ENCODE measurements around the gene GNG12. TPM values are rescaled to one million over a fixed set of nuclear protein-coding genes. Genes with fewer than 3 reads are reported as not detected.
"Not testable (repeated sequence)": the region's sequence is repeated elsewhere in the genome, so short reads cannot be mapped to it uniquely, and the experiment has no call there.

The GNG12 gene
- total and polyA plus RNA-seq, 4 donors = 61.3 to 157 (median 78.5) TPM

DNA sequence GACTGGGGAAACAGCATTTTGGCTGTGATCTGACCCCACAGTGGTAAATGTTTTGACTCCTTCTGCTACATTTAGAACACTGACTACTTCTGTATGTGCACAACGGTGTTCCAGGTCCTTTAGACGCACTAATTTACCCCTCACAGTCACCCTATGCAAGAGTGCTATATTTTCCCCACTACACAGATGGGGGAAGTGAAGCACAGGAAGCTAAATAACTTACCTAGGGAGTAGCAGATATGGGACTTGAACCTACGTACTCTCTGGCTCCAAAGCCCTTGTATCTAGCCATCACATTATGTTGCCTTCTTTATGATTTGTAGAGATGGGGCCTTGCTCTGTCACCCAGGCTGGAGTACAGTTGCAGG is 99.0 kb downstream of the GNG12 start:
- Histone ChIP-seq H3K4me3 (ENCODE audit: low read depth, low read length) (no peak overlapping the region), H3K36me3 (ENCODE audit: control insufficient read depth, insufficient read depth, low read length) (no peaks in the 10 kb centered on the region), H3K4me1 (ENCODE audit: control insufficient read depth, insufficient read depth, low read length) (peaks cover 18% of the 10 kb centered on the region), H3K27me3 (ENCODE audit: control insufficient read depth, insufficient read depth, low read length) (no peaks in the 10 kb centered on the region), H3K27ac (ENCODE audit: low read depth, low read length) (no peak overlapping the region), H3K9me3 (ENCODE audit: control insufficient read depth, insufficient read depth, low read length) (no peaks in the 10 kb centered on the region)
- no peak for DNase-seq (ENCODE audit: low read depth in 4 of 6, low spot score in 6 of 6)
- no CpG with 5 or more reads among the region's 3 CpGs for WGBS (ENCODE audit: insufficient coverage)

DNA sequence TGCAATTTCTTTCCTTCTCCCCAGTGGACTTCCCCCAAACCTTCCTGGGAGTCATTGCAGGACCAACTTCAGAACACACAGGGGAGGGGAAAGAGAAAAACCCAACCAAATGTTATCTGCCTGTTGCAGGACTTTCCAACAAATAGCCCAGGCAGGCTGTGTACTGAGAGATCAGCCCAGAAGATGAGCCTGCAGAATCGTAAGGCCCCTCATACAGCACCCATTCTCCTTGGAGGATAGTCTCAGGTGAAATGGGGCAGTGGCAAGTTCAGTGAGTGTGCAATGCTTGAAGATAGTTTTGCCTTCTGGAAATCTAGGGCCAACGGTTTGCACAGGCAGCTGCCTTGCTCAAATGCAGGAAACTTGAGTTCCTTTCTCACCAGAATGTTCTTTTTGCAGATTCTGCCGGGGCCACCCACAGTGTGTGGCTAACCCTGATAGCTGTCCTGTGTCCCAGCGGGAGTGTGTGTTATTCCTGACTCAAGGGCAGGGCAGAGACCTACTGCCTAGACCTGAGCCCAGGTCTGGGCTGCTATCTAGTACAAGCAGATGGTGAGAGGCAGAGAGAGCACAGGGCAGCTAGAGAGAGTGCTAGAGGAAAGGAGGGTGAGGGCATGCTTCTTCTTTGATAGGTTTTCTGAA is 99.5 kb downstream of the GNG12 start:
- H3K27ac ChIP-seq (ENCODE audit: low read depth, low read length) = no peak overlapping the region
- peaks cover 18% of the 10 kb centered on the region for H3K4me1 ChIP-seq (ENCODE audit: control insufficient read depth, insufficient read depth, low read length)
- H3K9me3 ChIP-seq (ENCODE audit: control insufficient read depth, insufficient read depth, low read length) = no peaks in the 10 kb centered on the region
- H3K27me3 ChIP-seq (ENCODE audit: control insufficient read depth, insufficient read depth, low read length) = no peaks in the 10 kb centered on the region
- DNase-seq (ENCODE audit: low read depth in 4 of 6, low spot score in 6 of 6) = no peak
- no peaks in the 10 kb centered on the region for H3K36me3 ChIP-seq (ENCODE audit: control insufficient read depth, insufficient read depth, low read length)
- no peak overlapping the region for H3K4me3 ChIP-seq (ENCODE audit: low read depth, low read length)
- WGBS (ENCODE audit: insufficient coverage) = 60% methylated on average over 3 of the region's 4 CpGs

DNA sequence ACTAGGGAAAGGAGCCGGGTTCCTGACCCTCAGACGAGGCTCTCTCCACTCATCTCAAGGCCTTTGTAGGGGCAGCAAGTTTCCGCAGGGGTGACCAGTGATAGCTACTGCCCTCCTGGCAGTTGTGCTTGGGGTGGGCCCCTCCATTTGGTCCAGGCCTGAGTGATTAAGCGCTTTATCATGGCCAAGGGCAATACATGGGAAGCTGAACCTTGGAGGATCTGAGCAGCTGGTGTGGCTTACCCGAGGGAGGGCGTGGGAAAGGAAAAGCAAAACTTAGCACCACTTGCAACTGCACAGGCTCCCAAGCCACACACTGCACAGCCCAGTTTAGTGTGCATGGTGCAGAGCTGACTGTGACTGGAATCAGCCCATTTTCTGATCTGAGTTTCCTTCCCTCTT is 100.5 kb downstream of the GNG12 start:
- no peaks in the 10 kb centered on the region for H3K9me3 ChIP-seq (ENCODE audit: control insufficient read depth, insufficient read depth, low read length)
- H3K36me3 ChIP-seq (ENCODE audit: control insufficient read depth, insufficient read depth, low read length) = no peaks in the 10 kb centered on the region
- peak overlapping the region; percentile 4 for H3K27ac ChIP-seq (ENCODE audit: low read depth, low read length)
- WGBS (ENCODE audit: insufficient coverage) = 94% methylated on average over 5 of the region's 6 CpGs
- no peak overlapping the region for H3K4me3 ChIP-seq (ENCODE audit: low read depth, low read length)
- H3K4me1 ChIP-seq (ENCODE audit: control insufficient read depth, insufficient read depth, low read length) = peaks cover 15% of the 10 kb centered on the region
- no peaks in the 10 kb centered on the region for H3K27me3 ChIP-seq (ENCODE audit: control insufficient read depth, insufficient read depth, low read length)
- peak in 1 of 6 donors; percentile 25 for DNase-seq (ENCODE audit: low read depth in 4 of 6, low spot score in 6 of 6)

DNA sequence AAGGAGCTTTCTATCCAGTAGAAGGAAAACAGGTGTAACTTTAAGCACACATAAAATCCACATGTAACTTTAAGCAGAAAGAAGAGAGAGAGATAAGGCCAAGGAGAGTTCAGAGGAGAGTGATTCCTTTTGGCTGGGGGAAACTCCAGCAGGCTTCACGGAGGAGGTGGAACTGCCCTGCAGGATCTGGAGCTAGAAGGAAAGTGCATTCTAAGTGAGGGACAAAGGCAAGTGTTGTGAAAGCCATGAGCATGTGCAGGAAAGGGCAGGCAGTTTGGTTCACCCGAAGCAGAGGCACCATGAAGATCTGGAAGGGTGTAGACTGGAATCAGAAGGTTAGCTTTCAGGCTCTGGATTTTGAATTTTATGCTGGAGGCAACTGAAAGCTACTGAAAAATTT is 101.9 kb downstream of the GNG12 start:
- Histone ChIP-seq H3K27ac (ENCODE audit: low read depth, low read length) (no peak overlapping the region), H3K4me3 (ENCODE audit: low read depth, low read length) (no peak overlapping the region), H3K27me3 (ENCODE audit: control insufficient read depth, insufficient read depth, low read length) (no peaks in the 10 kb centered on the region), H3K4me1 (ENCODE audit: control insufficient read depth, insufficient read depth, low read length) (peaks cover 12% of the 10 kb centered on the region), H3K9me3 (ENCODE audit: control insufficient read depth, insufficient read depth, low read length) (no peaks in the 10 kb centered on the region), H3K36me3 (ENCODE audit: control insufficient read depth, insufficient read depth, low read length) (no peaks in the 10 kb centered on the region)
- 74% methylated on average over 2 of the region's 2 CpGs for WGBS (ENCODE audit: insufficient coverage)
- DNase-seq (ENCODE audit: low read depth in 4 of 6, low spot score in 6 of 6) = no peak

DNA sequence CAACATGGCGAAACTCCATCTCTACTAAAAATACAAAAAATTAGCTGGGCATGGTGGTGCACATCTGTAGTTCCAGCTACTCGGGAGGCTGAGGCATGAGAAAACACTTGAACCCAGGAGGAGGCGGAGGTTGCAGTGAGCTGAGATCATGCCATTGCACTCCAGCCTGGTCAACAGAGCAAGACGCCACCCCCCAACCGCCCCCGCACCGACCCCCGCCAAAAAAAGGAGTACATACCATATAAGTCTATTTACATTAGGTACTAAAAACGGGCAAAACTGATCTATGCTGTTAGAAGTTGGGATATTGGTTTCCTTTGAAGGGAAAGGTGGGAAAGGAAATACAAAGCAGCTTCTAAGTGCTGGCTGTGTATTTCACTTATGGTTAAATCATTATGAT is 103.0 kb downstream of the GNG12 start:
- not testable (repeated sequence) for H3K27ac ChIP-seq (ENCODE audit: low read depth, low read length); H3K9me3 ChIP-seq (ENCODE audit: control insufficient read depth, insufficient read depth, low read length); H3K36me3 ChIP-seq (ENCODE audit: control insufficient read depth, insufficient read depth, low read length); DNase-seq (ENCODE audit: low read depth in 4 of 6, low spot score in 6 of 6); H3K27me3 ChIP-seq (ENCODE audit: control insufficient read depth, insufficient read depth, low read length); H3K4me3 ChIP-seq (ENCODE audit: low read depth, low read length); H3K4me1 ChIP-seq (ENCODE audit: control insufficient read depth, insufficient read depth, low read length)
- 95% methylated on average over 3 of the region's 9 CpGs for WGBS (ENCODE audit: insufficient coverage)

DNA sequence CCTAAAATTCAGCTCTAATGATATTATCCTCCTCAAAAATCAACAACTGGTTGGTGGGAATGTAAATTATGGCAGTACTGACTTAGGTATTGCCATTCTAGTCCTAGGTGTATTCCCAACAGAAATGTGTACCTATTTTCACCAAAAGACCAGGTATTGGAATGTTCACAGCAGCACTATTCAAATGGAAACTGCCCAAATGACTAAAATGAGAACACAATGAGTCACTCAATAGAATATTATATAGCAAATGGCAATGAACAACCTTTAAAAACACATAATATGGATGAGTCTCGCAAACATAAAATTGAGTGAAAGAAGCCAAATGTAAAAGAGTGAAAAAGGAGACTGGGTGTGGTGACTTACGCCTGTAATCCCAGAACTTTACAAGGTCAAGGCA is 103.4 kb downstream of the GNG12 start:
- H3K27me3 ChIP-seq (ENCODE audit: control insufficient read depth, insufficient read depth, low read length) = no peaks in the 10 kb centered on the region

DNA sequence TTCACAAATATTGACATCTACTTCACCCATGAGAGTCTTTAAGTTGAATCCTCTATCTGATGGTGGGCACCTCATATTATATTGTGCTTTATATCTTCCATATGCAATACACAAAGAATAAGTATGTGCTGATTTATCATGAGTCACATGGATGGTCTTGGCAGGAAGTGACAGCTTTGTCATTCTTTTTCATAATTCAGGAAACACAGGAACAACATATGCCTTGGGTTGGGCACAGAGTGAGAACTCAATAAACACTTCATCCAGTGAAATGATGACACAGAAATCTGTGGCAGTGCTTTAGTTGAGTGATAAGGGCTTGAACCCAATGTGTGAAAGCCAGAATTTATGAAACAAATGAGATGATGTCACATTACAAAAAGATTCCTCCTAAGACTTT is 107.0 kb downstream of the GNG12 start:
- Histone ChIP-seq H3K36me3 (ENCODE audit: control insufficient read depth, insufficient read depth, low read length) (no peaks in the 10 kb centered on the region), H3K9me3 (ENCODE audit: control insufficient read depth, insufficient read depth, low read length) (no peaks in the 10 kb centered on the region), H3K4me1 (ENCODE audit: control insufficient read depth, insufficient read depth, low read length) (peaks cover 3% of the 10 kb centered on the region), H3K27me3 (ENCODE audit: control insufficient read depth, insufficient read depth, low read length) (no peaks in the 10 kb centered on the region), H3K4me3 (ENCODE audit: low read depth, low read length) (no peak overlapping the region), H3K27ac (ENCODE audit: low read depth, low read length) (no peak overlapping the region)
- DNase-seq (ENCODE audit: low read depth in 4 of 6, low spot score in 6 of 6) = no peak

More for the DNA sequence above, 103.4 kb downstream of the GNG12 start:
- peaks cover 5% of the 10 kb centered on the region for H3K4me1 ChIP-seq (ENCODE audit: control insufficient read depth, insufficient read depth, low read length)
- no peak for DNase-seq (ENCODE audit: low read depth in 4 of 6, low spot score in 6 of 6)
- no peak overlapping the region for H3K27ac ChIP-seq (ENCODE audit: low read depth, low read length)
- no peaks in the 10 kb centered on the region for H3K9me3 ChIP-seq (ENCODE audit: control insufficient read depth, insufficient read depth, low read length)
- no peak overlapping the region for H3K4me3 ChIP-seq (ENCODE audit: low read depth, low read length)
- WGBS (ENCODE audit: insufficient coverage) = no CpG with 5 or more reads among the region's 2 CpGs
- no peaks in the 10 kb centered on the region for H3K36me3 ChIP-seq (ENCODE audit: control insufficient read depth, insufficient read depth, low read length)

DNA sequence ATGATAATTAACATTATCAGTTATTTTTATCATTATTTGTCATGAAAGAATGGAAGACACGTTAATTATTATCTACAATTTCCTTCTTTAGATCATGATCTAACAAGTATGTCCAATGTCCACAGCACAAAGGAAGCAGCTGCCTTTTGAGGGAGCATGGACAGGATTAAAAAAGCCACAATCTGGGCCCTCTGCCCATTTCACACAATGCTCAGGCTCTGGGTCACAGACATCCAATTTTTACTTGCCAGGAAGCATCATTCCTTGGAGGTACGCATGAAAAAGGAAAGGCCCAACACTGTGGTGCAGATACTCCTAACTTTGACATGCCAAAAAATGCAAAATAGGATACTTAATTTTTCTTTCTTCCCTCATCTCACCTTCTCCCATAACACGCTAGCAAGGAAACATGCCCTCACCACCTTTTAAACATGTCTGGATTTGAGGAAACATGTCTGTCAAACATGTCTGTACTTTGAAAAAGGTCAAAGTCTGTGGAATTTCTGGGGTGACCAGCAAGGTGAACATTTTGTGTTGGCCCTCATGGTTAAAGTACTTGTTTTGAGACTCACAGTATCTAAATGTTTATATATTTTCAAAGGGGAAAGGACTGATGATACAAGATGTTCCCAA is 108.2 kb downstream of the GNG12 start:
- no peak overlapping the region for H3K27ac ChIP-seq (ENCODE audit: low read depth, low read length)
- H3K36me3 ChIP-seq (ENCODE audit: control insufficient read depth, insufficient read depth, low read length) = no peaks in the 10 kb centered on the region
- no peaks in the 10 kb centered on the region for H3K9me3 ChIP-seq (ENCODE audit: control insufficient read depth, insufficient read depth, low read length)
- H3K4me3 ChIP-seq (ENCODE audit: low read depth, low read length) = no peak overlapping the region
- DNase-seq (ENCODE audit: low read depth in 4 of 6, low spot score in 6 of 6) = peak in 4 of 6 donors; percentile 38 to 72 (median 54)
- peaks cover 3% of the 10 kb centered on the region for H3K4me1 ChIP-seq (ENCODE audit: control insufficient read depth, insufficient read depth, low read length)
- WGBS (ENCODE audit: insufficient coverage) = 50% methylated on average over 1 of the region's 3 CpGs
- H3K27me3 ChIP-seq (ENCODE audit: control insufficient read depth, insufficient read depth, low read length) = no peaks in the 10 kb centered on the region

DNA sequence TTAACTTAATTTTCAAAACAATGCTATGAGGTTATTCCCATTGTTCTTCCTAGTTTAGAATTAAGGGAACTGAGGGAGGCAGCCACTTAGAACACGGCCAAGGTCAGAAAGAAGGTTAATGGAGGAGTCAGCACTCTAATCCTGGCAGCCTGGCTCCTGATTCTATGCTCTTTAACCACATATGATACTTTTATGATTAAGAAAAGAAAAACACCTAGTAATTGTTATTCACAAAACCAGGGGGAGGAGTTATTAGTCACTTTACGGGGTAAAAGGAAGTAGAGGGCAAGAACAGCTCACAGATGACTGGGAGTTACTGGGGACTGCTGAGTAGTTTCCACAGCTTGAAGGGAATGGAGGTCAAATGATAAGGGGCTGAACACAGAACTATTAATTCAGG is 109.6 kb downstream of the GNG12 start:
- no peak for DNase-seq (ENCODE audit: low read depth in 4 of 6, low spot score in 6 of 6)
- no peak overlapping the region for H3K27ac ChIP-seq (ENCODE audit: low read depth, low read length)
- peaks cover 3% of the 10 kb centered on the region for H3K4me1 ChIP-seq (ENCODE audit: control insufficient read depth, insufficient read depth, low read length)
- no peaks in the 10 kb centered on the region for H3K36me3 ChIP-seq (ENCODE audit: control insufficient read depth, insufficient read depth, low read length)
- WGBS (ENCODE audit: insufficient coverage) = 100% methylated on average over 1 of the region's 2 CpGs
- H3K4me3 ChIP-seq (ENCODE audit: low read depth, low read length) = no peak overlapping the region
- H3K9me3 ChIP-seq (ENCODE audit: control insufficient read depth, insufficient read depth, low read length) = no peaks in the 10 kb centered on the region
- no peaks in the 10 kb centered on the region for H3K27me3 ChIP-seq (ENCODE audit: control insufficient read depth, insufficient read depth, low read length)

DNA sequence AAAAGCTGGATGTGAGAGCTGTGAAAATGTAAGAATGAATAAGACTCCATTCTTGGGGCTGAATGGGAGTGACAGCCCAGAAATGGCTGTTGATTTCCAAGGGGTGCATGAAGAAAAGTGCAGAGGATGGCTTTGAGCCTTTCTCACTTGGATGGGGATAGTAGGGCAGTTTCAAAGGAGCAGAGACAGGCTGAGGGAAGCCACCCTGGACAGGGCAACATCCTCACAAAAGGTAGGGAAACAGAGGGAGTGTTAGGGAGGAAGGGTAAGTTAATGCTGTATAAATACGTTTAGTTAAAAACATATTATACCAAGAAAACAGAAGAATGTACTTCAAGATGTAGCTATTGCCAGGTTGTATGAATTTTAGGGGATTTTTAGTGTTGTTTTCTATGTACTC is 110.1 kb downstream of the GNG12 start:
- Histone ChIP-seq H3K4me1 (ENCODE audit: control insufficient read depth, insufficient read depth, low read length) (peaks cover 3% of the 10 kb centered on the region), H3K9me3 (ENCODE audit: control insufficient read depth, insufficient read depth, low read length) (no peaks in the 10 kb centered on the region), H3K27ac (ENCODE audit: low read depth, low read length) (no peak overlapping the region), H3K36me3 (ENCODE audit: control insufficient read depth, insufficient read depth, low read length) (no peaks in the 10 kb centered on the region), H3K27me3 (ENCODE audit: control insufficient read depth, insufficient read depth, low read length) (no peaks in the 10 kb centered on the region), H3K4me3 (ENCODE audit: low read depth, low read length) (no peak overlapping the region)
- DNase-seq (ENCODE audit: low read depth in 4 of 6, low spot score in 6 of 6) = no peak
- WGBS (ENCODE audit: insufficient coverage) = no CpG with 5 or more reads among the region's 1 CpG
